Nephron progenitor cell (in vitro differentiated cells): ENCODE data around the gene MYO7B.

Experiments used
- DNase-seq: peaks from one replicate; pipeline ENCODE4 v3.0.0; 2021
- H3K27ac Mint-ChIP-seq: 2 replicates; pipeline ENCODE4 v1.8.0; 2021; ENCODE audit warnings: mild to moderate bottlenecking, moderate library complexity, mixed read lengths
- H3K27me3 Mint-ChIP-seq: 2 replicates; pipeline ENCODE4 v1.8.0; 2021; ENCODE audit warnings: mild to moderate bottlenecking, low read depth, mixed read lengths; ENCODE audit not compliant: poor library complexity
- H3K36me3 Mint-ChIP-seq: 2 replicates; pipeline ENCODE4 v1.8.0; 2021; ENCODE audit warnings: low read depth, mixed read lengths
- H3K4me1 Mint-ChIP-seq: 2 replicates; pipeline ENCODE4 v1.8.0; 2021; ENCODE audit warnings: mixed read lengths
- H3K4me3 Mint-ChIP-seq: 2 replicates; pipeline ENCODE4 v1.8.0; 2021; ENCODE audit warnings: mild to moderate bottlenecking, moderate library complexity, mixed read lengths
- H3K9me3 Mint-ChIP-seq: 2 replicates; pipeline ENCODE4 v1.8.0; 2021; ENCODE audit warnings: mild to moderate bottlenecking, moderate library complexity, mixed read lengths
- TF ChIP-seq, protein P1 (sequence below): fragments of 200-600 bp; sonication (generic); IDR thresholded peaks from 2 replicates; pipeline ENCODE4 v1.5.0; 2021; ENCODE audit warnings: antibody characterized with exemption

MYO7B gene

DNA sequence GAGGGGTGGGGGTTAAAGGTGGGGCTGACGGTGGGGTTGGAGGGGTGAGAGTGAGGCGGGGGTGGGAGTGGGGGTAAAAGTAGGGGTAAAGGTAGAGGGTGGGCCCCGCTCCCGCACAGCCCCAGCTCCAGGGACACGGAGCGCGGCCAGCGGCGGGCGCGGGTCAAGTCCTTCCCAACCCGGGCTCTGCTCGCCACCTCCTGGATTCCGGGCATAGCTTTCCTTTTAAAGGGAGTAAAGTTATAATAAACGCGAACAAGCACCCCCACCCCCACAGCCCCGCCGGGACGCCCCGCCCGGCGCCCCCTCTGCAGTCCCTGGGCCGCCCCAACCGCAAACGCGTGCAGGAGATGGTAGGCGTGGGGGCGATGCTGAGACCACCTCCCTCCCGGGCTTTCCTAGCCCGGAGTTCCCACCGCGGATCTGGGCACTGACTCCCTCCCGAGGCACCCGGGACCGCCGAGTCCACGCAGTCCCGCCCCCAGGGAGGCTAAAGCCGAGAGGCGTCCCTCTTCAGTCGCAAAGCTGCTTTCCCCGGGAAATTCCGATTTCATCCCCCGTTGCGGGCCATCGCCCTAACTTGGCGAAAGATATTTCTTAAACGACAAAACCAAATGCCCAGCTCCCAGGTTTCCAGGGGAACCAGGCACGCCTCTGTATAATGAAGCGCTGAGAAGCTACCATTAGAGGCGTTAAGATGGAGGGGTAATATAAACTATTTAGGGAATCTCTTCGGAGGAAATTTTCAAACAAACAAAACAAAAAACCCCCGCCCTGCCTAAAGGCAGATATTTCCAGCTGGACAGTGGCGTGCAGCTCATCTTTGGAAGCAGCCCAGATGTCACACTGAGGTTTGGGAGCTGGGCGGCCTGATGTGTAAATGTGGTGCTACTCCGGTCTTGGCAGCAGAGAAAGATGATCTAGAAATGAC lies 140.1 kb downstream of the MYO7B start, which contains the start of gene LIMS2:
Gene LIMS2 (minus strand): TSS at position 200 of the 931 bp plus-strand sequence. CDS start 506 bp downstream, outside the sequence.
- Mint-ChIP-seq H3K4me3 (peak within 1 kb of the TSS; percentile 83), H3K36me3 (no peaks in the 10 kb centered on the region), H3K9me3 (no peaks in the 10 kb centered on the region), H3K27ac (no peak within 1 kb of the TSS), H3K27me3 (peaks cover 83% of the 10 kb centered on the region), H3K4me1 (peaks cover 13% of the 10 kb centered on the region)
- peak; percentile 60 for DNase-seq
- TF ChIP-seq, protein P1, sequence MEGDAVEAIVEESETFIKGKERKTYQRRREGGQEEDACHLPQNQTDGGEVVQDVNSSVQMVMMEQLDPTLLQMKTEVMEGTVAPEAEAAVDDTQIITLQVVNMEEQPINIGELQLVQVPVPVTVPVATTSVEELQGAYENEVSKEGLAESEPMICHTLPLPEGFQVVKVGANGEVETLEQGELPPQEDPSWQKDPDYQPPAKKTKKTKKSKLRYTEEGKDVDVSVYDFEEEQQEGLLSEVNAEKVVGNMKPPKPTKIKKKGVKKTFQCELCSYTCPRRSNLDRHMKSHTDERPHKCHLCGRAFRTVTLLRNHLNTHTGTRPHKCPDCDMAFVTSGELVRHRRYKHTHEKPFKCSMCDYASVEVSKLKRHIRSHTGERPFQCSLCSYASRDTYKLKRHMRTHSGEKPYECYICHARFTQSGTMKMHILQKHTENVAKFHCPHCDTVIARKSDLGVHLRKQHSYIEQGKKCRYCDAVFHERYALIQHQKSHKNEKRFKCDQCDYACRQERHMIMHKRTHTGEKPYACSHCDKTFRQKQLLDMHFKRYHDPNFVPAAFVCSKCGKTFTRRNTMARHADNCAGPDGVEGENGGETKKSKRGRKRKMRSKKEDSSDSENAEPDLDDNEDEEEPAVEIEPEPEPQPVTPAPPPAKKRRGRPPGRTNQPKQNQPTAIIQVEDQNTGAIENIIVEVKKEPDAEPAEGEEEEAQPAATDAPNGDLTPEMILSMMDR = no peak

DNA sequence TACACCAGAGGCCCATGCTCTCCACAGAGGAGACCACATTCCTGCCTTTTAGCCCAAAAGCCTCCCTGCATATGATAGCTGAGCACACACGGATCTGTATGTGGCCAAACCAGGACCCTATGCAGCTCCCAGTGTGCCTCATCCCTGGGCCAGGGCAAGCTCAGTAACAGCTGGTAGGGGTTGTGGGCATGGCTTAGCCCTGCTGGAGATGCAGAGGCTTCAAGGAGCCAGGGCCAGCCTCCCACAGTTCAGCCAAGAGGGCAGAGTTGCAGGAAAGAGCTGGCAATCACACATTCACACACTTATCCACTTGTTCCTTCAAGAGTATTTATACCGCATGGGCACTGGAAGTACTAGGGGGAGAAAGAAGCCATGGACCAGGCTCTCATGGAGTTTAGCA lies 141.4 kb downstream of the MYO7B start:
- no peak overlapping the region for H3K4me3 Mint-ChIP-seq
- H3K36me3 Mint-ChIP-seq = no peaks in the 10 kb centered on the region
- peaks cover 74% of the 10 kb centered on the region for H3K27me3 Mint-ChIP-seq
- DNase-seq = no peak
- peaks cover 13% of the 10 kb centered on the region for H3K4me1 Mint-ChIP-seq
- no peaks in the 10 kb centered on the region for H3K9me3 Mint-ChIP-seq
- no peak overlapping the region for H3K27ac Mint-ChIP-seq
- TF ChIP-seq, protein P1 = no peak

DNA sequence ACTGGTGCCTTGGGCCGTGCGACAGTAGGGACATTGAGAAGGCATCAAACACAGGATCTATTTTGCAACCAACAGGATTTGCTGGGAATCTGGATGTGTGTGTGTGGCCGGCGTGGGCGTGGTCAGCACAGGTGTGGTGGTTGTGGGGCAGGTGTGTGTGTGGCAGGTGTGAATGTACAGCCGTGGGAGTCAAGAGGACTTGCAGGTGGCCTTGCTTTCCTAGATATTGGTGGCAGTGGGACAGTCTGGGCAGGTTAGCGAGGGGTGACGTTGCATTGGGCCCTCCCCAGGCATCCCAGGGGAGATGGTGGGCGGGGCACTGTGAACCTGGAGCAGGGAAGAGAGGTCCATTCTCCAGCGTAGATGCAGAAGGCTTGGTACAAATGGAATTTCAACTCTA lies 143.0 kb downstream of the MYO7B start:
- Mint-ChIP-seq H3K4me3 (no peak overlapping the region), H3K27me3 (peaks cover 57% of the 10 kb centered on the region)
- no peak for DNase-seq

DNA sequence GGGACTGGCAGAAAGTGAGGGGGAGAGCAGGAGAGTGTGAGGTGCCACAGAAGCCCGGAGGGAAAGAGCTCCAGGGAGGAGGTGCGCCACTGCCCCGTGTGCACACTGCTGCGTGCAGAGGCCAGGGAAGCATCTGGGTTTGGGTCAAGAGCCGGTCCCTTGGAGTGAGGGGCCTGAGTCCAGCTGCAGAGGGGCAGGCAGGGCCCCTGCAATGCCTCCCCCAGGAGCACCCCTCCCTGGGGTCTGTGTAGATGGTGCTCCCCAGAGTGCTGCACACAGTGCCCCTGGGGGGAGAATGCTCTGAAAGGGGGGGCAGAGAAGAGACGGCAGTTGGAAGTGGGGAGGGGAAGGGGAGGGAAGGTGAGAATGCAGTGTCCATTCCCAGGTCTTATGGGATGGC lies 143.5 kb downstream of the MYO7B start:
- H3K27ac Mint-ChIP-seq = no peak overlapping the region
- H3K36me3 Mint-ChIP-seq = no peaks in the 10 kb centered on the region
- H3K4me3 Mint-ChIP-seq = no peak overlapping the region

More for the DNA sequence above, 143.0 kb downstream of the MYO7B start:
- Mint-ChIP-seq H3K4me1 (peaks cover 13% of the 10 kb centered on the region), H3K36me3 (no peaks in the 10 kb centered on the region), H3K9me3 (no peaks in the 10 kb centered on the region), H3K27ac (no peak overlapping the region)
- TF ChIP-seq, protein P1 = no peak

DNA sequence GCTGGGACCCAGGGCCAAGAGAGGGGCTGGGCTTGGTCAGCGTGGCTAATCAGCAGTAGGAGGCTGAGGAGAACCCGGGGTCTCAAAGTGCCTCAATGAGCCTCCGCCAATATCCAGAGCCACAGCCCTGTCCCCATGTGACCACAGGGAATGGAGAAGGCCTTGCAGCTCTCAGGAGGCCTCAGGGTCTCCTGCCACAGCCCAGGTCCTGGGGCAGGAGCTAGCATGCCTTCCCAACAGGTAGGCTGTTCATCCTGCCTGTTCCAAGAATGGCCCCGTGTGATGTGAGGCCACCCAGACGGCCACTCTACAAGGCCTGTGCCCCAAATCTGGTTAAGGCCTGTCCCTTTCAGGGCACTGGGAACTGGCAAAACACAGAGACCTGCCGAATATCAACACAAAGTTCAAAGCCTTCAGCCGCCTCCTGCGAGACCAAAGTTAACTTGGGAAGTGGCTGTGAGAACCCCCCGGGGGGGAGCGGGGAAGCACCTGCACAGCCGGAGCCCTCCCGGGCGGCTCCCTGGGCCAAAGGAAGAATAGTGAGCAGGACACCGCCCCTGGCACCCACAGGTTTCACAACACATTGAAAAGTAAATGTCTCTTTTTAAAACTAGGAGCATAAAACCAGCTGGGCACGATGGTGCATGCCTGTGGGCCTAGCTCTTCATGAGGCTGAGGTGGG lies 144.3 kb downstream of the MYO7B start:
- peaks cover 46% of the 10 kb centered on the region for H3K27me3 Mint-ChIP-seq
- no peaks in the 10 kb centered on the region for H3K9me3 Mint-ChIP-seq
- peaks cover 8% of the 10 kb centered on the region for H3K4me1 Mint-ChIP-seq
- TF ChIP-seq, protein P1 = no peak
- no peaks in the 10 kb centered on the region for H3K36me3 Mint-ChIP-seq
- no peak overlapping the region for H3K27ac Mint-ChIP-seq
- H3K4me3 Mint-ChIP-seq = no peak overlapping the region
- no peak for DNase-seq

More for the DNA sequence above, 143.5 kb downstream of the MYO7B start:
- Mint-ChIP-seq H3K27me3 (peaks cover 53% of the 10 kb centered on the region), H3K9me3 (no peaks in the 10 kb centered on the region), H3K4me1 (peaks cover 13% of the 10 kb centered on the region)
- no peak for DNase-seq
- TF ChIP-seq, protein P1 = no peak
